Activated T-cell treated with anti-CD3 and anti-CD28 coated beads for 4 hours (primary cell): Measurements from ENCODE around the gene ATP1A1.

ENCODE experiments used
- DNase-seq: peaks from one replicate; pipeline ENCODE4 v3.0.0-alpha.2; 2020

Gene ATP1A1

DNA sequence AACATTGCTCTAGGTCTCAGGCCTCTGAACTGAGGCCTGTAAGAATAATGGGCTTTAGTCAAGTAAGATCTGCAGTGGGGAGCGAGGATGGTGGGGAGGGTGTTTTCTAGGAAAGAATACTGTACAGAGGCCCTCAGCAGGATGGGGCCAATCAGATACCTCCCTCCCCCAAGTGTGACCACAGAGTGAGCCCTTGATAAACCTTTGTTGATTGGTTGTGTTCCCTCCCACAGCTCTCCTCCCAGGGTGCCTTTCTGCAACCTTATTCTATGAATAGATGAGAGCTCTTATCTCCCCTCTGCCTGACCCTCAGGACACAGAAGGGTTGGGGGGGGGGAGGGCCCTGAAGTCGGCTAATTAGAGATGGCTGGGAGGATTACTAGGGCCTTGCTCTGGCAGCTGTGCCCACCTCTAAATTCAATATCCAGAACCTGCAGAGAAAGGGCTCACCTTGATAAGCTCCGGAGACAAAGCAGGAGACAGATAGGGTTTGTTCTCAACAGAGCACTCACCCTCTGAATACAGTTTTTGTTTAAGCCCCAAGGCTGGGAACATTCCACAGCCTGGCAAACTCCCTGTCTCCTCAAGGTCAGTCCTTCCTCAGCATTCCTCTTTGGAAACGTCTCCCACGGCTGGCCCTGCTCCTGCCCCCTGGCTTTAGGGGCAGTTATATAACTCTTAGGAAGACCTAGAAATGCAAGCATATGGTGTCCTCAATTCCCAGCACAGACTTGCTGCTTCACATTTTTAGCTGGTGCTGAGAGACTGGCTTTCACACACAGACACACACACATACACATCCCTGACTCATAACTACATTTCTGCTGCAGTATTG, 42.9 kb downstream of the ATP1A1 start:
- no peak for DNase-seq

DNA sequence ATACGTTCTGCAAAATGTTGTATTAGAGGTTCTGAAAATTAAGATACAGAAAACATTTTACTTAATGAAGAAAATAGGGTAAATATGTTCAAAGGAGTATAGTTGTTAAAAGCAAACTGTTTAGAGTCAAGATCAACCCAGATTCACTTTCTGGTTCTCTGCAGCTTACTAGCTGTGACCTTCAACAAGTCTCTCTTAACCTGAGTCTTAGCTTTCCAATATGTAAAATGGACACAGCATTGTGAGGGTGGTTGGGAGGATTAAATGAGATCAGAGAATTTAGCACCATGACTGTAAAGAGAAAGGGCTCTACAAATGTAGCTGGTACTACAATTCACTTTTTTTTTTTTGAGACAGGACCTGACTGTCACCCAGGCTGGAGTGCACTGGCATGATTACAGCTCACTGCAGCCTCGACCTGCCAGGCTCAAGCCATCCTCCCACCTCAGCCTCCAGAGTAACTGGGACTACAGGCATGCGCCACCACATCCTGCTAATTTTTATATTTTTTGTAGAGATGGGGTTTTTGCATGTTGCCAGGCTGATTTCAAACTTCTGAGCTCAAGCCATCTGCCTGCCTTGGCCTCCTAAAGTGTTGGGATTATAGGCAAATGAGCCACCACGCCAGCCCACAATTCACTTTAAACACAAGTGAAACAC, 43.9 kb downstream of the ATP1A1 start:
- DNase-seq, result no peak

GRCh38 chr1:116417678-116418077, 44.6 kb downstream of the ATP1A1 start:
- no peak for DNase-seq

DNA sequence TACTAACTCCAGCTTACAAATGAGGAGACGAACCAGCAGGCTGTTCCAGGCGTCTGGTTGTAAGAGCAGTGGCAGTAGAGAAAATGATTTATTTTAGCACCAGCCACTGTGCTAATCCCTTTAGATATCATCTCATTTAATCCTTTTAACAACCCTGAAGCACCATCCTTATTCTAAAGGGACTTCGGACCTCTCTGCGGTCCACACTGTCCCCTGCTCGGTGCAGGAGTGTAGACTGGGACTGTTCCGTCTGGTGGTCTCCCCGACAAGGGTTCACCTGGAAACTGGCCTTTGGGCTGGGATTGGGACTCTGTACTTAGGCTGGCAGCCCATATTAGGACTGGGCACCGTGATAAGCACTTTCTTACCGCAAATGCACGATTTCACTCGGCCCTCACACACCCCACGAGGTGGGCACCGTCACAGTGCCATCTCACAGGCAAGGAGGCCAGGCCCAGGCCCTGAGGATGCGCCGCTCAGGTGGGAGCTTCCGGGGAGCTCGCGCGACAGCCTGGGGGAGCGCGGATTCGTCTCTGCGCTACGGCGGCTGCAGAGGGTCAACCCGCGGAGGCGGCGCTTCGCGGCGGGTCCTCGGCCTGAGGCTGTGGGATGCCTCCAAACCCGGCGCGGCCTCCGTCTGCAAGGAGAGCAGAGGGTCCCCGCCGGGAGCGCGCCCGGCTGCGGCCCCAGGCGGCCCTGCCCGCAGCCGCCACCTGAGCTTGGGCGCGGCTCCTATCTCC, 45.2 kb downstream of the ATP1A1 start:
- peak; percentile 77 for DNase-seq

GRCh38 chr1:116420417-116421200, 47.6 kb downstream of the ATP1A1 start:
- no peak for DNase-seq

DNA sequence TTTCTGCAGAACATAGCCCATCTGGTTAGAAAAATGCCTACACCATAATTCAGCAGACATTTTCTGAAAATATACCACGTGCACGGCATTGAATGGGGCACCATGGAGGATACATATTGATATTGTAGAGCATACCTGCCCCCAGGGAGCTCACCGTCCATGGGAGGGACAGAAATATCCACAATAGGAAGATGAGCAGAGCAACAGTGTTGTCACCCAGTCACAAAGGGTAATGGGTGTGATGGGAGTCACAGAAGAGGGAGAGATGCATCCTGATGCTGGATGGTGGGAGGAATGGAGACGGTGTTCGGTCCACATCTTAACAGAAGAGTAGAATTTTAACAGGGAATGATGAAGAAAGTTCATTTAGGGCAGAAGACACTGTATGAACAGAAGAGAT, 51.4 kb downstream of the ATP1A1 start:
- no peak for DNase-seq

DNA sequence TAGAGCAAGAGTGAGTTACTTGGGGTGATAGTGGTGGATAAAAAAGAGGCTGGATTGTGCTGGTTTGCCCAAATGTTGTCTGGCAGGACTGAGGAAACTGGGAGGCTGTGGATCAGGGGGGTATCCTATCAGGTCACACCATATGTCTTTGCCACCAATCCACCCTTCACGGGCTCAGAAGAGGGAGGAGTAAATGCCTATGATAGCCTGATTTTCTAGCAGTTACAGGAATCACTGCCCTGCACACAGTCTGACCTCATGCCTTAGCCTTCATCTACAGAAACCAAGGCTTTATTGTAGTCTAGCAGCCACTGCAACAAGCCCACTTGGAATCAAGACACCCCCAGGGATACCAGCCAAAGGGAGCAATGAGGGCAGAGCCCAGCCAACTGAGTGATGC, 51.8 kb downstream of the ATP1A1 start:
- DNase-seq, result no peak

GRCh38 chr1:116425987-116426386, 52.9 kb downstream of the ATP1A1 start:
- no peak for DNase-seq

- no peak for DNase-seq
Observed at GRCh38 chr1:116426401-116426800, 53.4 kb downstream of the ATP1A1 start.

DNA sequence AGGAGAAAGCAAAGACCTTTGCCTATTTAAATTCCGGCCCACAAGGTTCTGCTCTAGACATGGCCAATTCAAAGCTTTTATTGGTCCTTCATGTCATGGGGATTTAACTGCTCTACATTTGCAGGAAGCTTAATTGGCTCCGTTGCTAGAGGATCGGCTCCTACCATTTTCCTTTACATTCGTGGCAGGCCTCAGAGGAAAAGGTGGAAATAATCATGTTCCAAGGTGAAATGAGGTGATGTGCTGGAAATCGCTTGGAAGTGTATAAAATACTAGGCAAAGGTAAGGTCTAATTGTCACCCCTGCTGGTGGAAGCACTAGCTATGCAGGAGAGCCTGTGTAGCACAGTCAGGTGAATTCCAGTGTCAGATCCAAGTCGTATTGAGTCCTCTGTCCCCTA, 55.5 kb downstream of the ATP1A1 start:
- no peak for DNase-seq

DNA sequence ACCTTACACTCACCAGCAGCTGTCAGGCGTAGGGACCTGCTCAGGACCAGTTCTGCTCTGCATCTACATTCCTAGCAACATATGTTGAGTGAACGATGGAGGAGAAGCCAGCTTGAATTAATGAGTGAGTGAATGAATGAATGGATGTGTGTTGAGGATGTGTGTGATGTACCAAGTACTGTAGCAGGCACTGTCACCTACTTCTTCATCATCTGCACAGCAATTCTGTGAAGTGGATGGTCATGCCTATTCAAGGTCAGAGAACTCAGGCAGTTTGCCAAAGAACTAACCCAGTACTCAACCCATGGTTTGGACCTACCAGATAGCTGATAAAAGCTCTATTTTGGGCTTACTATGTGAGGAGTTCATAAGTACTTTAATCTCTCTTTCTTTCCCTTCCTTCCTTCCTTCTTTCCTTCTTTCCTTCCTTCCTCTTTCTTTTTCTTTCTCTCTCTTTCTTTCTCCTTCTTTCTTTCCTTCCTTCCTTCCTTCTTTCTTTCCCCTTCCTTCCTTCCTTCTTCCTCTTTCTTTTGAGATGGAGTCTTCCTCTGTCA, 56.9 kb downstream of the ATP1A1 start:
- DNase-seq, result no peak

GRCh38 chr1:116431870-116432500, 58.9 kb downstream of the ATP1A1 start:
- DNase-seq, result no peak

- no peak for DNase-seq
Observed at GRCh38 chr1:116432655-116433265, 59.7 kb downstream of the ATP1A1 start.

DNA sequence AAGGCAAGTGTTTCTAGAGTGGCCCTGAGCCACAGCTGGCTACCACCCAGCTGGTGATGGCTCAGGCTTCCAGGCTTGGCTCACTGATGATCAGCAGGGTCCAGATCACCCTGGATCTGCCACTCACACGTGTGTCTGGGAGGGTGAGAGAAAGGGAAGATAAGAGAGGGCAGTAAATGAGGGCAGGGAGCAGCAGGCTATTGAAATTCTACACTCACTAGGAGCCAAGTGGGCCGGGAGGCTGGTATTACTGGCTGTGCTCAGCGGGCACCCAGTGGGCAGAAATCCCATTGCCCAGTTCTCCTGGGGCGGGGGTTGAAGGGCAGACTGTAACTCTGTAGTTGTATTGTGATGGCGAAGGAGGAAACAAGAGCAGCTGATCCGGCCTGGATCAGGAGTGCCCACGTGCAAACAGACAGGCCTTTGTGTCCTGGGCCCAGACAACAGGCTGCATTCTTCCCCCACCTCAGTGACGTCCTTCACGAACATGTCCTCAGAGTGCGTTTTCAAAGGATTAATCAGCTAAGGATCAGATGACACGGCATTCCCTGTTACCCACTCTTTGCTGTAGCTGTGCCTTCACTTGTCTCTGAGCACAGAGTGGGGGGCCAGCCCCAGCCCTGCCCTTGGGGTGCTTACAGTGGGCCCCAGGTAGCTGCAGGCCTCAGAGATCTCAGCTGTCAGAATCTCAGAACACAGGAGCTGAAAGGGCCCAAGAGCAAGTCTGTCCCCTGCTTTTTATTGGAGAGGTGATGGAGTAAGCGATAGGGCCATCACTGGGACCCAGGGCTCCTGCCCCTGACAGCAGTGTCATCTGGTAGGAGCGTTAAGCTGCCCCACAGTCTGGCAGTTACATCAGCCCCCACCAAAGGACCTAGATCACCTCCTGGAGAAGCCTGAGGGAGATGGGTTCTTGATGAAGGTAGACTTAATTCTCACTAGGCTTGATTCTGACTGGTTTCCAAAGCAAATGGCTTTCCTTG, 60.5 kb downstream of the ATP1A1 start:
- no peak for DNase-seq

DNA sequence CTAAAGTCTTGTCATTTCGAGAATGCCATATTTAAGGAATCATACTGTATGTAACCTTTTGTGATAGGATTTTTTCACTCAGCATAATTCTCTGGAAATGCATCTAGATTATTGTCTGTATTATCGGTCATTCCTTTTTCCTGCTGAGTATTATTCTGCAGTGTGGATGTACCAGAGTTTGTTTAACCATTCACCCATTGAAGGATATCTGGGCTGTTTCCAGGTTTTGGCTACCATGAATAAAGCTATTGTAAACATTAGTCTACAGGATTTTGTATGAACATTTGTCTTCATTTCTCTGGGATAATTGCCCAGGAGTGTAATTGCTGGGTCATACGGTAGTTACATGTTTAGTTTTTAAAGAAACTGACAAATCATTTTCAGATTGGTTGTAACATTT, 61.8 kb downstream of the ATP1A1 start:
- DNase-seq, result no peak

DNA sequence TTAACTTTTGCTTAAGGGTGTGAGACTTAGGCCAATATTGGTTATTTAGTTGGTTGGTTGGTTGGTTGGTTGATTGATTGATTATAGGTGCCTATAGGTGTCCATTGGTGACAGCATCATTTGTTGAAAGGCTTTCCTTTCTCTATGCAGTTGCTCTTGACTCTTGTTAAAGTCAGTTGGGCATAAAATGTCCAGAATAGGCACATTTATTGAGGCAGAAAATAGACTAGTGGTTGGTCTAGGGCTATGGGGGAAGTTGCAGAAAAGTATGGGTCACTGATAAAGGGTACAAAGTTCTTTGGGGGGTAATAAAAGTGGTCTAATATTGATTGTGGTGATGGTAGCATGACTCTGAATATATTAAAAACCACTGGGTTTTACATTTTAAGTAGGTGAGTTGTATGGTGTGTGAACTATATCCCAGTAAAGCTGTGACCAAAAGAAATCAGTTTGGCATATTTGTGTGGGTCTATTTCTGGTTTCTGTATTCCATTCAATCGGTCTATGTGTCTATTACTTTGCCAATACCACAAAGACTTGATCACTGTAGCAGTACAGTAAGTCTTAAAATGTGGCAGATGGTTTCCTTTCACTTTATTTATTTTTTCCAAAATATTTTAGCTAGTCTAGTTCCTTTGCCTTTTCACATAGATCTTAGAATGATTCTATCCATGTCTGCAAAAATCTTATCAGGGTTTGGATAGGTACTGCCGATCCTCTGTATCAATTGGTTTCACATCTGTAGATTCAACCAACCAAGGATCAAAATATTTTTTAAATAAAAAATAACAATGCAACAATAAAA, 63.0 kb downstream of the ATP1A1 start:
- no peak for DNase-seq

GRCh38 chr1:116436611-116436970, 63.5 kb downstream of the ATP1A1 start:
- no peak for DNase-seq

GRCh38 chr1:116439701-116440100, 66.7 kb downstream of the ATP1A1 start:
- DNase-seq, result no peak

GRCh38 chr1:116440731-116441130, 67.7 kb downstream of the ATP1A1 start:
- no peak for DNase-seq

DNA sequence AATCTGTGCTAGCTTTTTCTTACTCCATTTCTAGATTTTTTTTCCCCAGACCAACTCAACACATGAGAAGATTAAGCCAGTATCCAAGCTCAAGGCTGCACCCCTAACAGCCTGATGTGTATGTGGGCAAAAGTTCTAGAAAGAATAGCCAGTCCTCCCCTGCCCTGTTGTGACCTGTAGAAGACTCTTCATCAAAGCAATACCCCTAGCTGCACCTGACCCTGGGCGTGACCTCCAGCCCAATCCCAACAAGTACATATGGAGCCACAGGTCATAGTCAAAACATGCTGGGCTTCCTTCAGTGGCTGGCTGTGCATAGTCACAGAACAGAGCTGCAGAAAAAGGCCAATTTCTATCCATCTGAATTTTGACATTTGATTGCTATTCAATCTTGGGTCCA, 72.5 kb downstream of the ATP1A1 start:
- DNase-seq, result no peak
